Testis (tissue), 3 donors: ENCODE data around the gene FAM222A. TPM values are rescaled to one million over a fixed set of nuclear protein-coding genes. Genes with fewer than 3 reads are reported as not detected.

Experiments
- DNase-seq: peaks from one replicate; pipeline ENCODE4 v3.0.0-alpha.2; 2019
- H3K27ac ChIP-seq, 2 donors: fragments of 200-600 bp; sonication (generic); one replicate each; pipeline ENCODE4 v1.5.1; 2019
- H3K27me3 ChIP-seq: fragments of 200-600 bp; sonication (generic); one replicate; pipeline ENCODE4 v1.5.1; 2019
- H3K36me3 ChIP-seq: fragments of 200-600 bp; sonication (generic); one replicate; pipeline ENCODE4 v1.5.1; 2017; ENCODE audit warnings: low read depth; ENCODE audit errors: missing control alignments
- H3K4me1 ChIP-seq: fragments of 200-600 bp; sonication (generic); one replicate; pipeline ENCODE4 v1.5.1; 2019
- H3K4me3 ChIP-seq, 2 donors: fragments of 200-600 bp; sonication (generic); one replicate each; pipeline ENCODE4 v1.5.1; 2017 to 2019
- H3K9me3 ChIP-seq: fragments of 200-600 bp; sonication (generic); one replicate; pipeline ENCODE4 v1.5.1; 2017
- POLR2A ChIP-seq: fragments of 450-650 bp; IDR thresholded peaks from one replicate; pipeline ENCODE4 v1.6.1; 2017; ENCODE audit warnings: antibody characterized with exemption, mild to moderate bottlenecking, moderate library complexity
- WGBS, 2 donors: methylation state at CpG; one replicate each; pipeline ENCODE4 v1.1.5; 2018; 5-methylcytosine and 5-hydroxymethylcytosine counted together
- intact Hi-C: fragments of 100-400 bp; cut with DNase I; formaldehyde crosslinking; loops from one replicate; pipeline ENCODE4 v1.15.1; 2023; ENCODE audit warnings: low total_unique reads
- polyA plus RNA-seq: library from polyadenylated mRNA; stranded (reverse); fragments of 350-450 nt; fragmentation: Illumina TruSeq; extraction: RNeasy Lipid Tissue Mini Kit (QIAGEN cat#74804); gene quantifications from one replicate; pipeline ENCODE4 v1.2.3, GENCODE V29; 2014; ENCODE audit warnings: low read depth, low replicate concordance; ENCODE audit not compliant: insufficient read depth
- total RNA-seq, 2 donors: library from RNA; depleted of rRNA; stranded (reverse); fragments of >200 nt; gene quantifications; one replicate each; pipeline ENCODE4 v1.2.3, GENCODE V29; 2016
- TF ChIP-seq, protein P1 (sequence below), 3 experiments: fragments of 450-650 bp in 2 of 3; fragments of 200-600 bp in 1 of 3; sonication (generic) in 1 of 3; IDR thresholded peaks; one replicate each; pipeline ENCODE4 v1.5.1; 2016 to 2019; ENCODE audit warnings: antibody characterized with exemption in 3 of 3, mild to moderate bottlenecking in 2 of 3, moderate library complexity in 1 of 3

FAM222A gene
- total and polyA plus RNA-seq, 3 donors from 2014 or later, result 34.5 to 78.6 (median 75.7) TPM

DNA sequence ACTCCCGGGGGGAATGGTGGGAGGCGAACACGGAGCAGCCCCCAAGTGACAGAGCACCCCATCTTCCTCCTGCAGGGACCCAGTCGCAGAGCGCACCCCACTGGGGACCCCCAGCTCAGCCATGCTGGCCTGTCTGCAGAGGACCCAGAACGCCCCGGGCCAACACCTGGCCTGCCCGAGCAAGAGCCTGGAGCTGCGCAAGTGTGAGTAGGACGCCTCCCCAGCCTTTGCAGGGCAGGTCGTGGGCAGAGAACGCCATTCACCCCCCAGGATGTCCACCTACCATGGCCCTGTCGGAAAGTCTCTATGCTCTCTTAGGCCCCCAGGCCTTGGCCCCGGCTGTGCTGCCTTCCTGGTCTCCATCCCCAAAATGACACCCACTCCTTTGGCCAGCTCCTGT is 30.4 kb downstream of the FAM222A start:
- TF ChIP-seq, protein P1, sequence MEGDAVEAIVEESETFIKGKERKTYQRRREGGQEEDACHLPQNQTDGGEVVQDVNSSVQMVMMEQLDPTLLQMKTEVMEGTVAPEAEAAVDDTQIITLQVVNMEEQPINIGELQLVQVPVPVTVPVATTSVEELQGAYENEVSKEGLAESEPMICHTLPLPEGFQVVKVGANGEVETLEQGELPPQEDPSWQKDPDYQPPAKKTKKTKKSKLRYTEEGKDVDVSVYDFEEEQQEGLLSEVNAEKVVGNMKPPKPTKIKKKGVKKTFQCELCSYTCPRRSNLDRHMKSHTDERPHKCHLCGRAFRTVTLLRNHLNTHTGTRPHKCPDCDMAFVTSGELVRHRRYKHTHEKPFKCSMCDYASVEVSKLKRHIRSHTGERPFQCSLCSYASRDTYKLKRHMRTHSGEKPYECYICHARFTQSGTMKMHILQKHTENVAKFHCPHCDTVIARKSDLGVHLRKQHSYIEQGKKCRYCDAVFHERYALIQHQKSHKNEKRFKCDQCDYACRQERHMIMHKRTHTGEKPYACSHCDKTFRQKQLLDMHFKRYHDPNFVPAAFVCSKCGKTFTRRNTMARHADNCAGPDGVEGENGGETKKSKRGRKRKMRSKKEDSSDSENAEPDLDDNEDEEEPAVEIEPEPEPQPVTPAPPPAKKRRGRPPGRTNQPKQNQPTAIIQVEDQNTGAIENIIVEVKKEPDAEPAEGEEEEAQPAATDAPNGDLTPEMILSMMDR (IDR thresholded peaks at IDR 0.05), result no peak
- TF ChIP-seq POLR2A, result no peak
- intact Hi-C loops, result no loop called here
- no peaks in the 10 kb centered on the region for H3K9me3 ChIP-seq
- 86 to 92% methylated on average over 6 to 14 of the region's 14 CpGs for WGBS, 2 donors
- H3K4me3 ChIP-seq, result no peak overlapping the region
- peaks cover 11% of the 10 kb centered on the region for H3K4me1 ChIP-seq
- no peaks in the 10 kb centered on the region for H3K36me3 ChIP-seq
- no peak overlapping the region for H3K27ac ChIP-seq
- H3K27me3 ChIP-seq, result no peaks in the 10 kb centered on the region
- DNase-seq, result no peak

DNA sequence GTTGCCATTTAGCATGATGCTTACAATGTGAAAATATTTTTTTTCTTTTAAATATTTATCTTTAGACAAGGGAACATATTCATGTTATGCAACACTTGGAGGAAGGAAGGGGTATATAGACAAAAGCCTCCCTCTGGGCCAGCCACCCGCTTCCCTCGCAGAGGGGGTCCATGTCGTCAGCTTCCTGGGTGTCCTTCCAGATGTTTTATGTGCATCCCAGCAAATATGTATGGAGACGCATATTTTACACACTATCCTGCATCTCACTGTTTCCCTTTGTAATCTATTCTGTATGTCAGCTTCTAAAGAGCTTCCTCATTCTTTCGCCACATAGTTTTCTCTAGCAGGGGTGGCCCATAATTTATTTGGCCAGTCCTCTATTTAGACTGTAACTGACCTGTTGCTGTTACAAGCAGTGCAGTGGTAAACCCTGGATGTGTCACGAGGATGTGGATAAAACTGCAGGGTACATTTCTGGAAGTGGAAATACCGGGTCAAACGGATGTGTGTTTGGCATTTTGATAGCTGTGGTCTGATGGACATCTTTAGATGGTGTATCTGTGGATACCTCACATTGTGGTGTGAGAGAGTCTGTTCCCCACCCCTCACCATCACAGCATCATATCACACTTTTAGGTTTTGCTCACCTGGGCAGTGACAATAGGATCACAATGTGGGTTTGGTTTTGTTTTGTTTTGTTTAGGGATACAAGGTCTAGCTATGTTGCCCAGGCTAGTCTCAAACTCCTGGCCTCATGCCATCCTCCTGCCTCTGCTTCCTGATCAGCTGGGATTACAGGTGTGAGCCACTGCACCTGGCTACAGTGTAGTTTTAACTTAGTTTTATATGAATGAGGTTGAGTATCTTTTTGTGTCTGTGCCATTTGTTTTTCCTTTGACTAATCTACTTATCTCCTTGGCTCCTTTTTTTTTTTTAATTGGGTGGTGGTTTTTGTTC is 31.6 kb downstream of the FAM222A start:
- Histone ChIP-seq H3K9me3 (no peaks in the 10 kb centered on the region), H3K4me1 (peaks cover 6% of the 10 kb centered on the region), H3K36me3 (no peaks in the 10 kb centered on the region), H3K27me3 (no peaks in the 10 kb centered on the region), H3K27ac (no peak overlapping the region), H3K4me3 (no peak overlapping the region)
- intact Hi-C loops, result no loop called here
- no peak for DNase-seq
- 73 to 76% methylated on average over 8 of the region's 8 CpGs for WGBS, 2 donors
- no peak for TF ChIP-seq POLR2A
- TF ChIP-seq, protein P1 (IDR thresholded peaks at IDR 0.05), result no peak

DNA sequence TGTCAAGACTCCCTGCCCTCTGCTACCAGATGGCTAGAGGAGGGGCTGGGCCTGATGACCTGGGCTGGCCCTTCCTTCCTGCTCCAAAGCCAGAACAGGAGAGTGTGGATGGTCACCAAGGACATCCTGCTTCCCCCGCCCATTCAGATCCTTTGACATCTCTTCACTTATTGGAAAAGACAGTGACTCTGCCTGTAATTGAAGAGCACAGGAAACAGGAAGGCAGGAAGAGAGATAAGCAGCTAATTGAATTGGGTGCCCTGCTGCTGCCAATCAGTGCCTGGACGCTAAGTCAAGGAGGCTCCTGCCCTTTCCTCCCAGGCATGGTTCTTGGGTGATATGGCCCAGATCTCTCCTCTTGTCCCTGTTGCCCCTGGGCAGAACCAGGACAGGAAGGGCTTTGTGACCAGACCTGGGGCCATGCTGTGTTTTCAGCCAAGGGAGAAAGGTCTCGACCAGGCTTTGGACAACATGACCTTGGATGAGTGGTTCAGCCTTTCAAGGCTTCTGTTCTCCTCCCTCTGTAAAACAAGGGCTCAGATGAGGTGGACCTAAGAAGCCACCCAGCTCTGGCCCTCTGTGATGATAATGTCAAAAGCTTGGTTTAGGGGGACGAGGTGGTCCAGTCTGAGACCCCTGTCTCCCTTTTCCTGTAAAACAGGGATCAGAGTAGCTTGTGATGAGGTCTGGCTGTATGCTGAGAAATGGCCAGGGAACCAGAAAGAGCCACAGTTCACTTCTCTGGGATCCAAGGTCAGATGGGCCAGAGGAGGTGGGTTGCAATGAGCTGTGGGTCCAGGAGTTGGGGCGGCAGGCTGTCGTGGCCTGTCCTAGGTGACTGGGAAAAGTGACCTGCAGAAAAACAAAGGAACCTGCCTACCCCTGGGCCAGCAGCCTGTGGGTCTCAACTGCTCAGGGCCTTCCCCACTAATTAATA is 38.8 kb downstream of the FAM222A start:
- 63 to 83% methylated on average over 6 of the region's 6 CpGs for WGBS, 2 donors
- TF ChIP-seq, protein P1 (IDR thresholded peaks at IDR 0.05), result no peak
- TF ChIP-seq POLR2A, result no peak
- no peak for DNase-seq
- intact Hi-C loops, result no loop called here
- Histone ChIP-seq H3K4me1 (no peaks in the 10 kb centered on the region), H3K36me3 (no peaks in the 10 kb centered on the region), H3K4me3 (no peak overlapping the region), H3K27me3 (no peaks in the 10 kb centered on the region), H3K9me3 (no peaks in the 10 kb centered on the region), H3K27ac (no peak overlapping the region)

DNA sequence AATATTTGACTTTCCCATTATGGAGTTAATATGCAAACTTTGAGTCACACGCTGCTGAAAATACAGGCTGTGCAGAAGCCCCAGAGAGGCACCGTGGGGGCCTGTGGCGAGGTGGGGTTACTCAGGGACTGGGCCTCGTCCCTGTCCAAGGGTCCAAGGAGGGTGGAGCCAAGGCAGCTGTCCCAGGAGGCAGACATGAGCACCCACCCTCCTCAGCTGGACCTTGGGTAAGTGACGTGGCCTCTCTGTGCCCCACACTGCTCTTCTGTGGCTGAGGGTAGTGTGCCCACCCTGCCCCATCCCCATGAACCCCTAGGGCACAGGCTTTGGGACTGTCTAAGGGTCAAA is 39.4 kb downstream of the FAM222A start:
- no peak for DNase-seq
- 84 to 93% methylated on average over 5 of the region's 5 CpGs for WGBS, 2 donors
- H3K27ac ChIP-seq, result no peak overlapping the region
- H3K4me1 ChIP-seq, result no peaks in the 10 kb centered on the region
- H3K9me3 ChIP-seq, result no peaks in the 10 kb centered on the region
- no peak overlapping the region for H3K4me3 ChIP-seq
- no peaks in the 10 kb centered on the region for H3K36me3 ChIP-seq
- H3K27me3 ChIP-seq, result no peaks in the 10 kb centered on the region
- TF ChIP-seq, protein P1 (IDR thresholded peaks at IDR 0.05), result no peak
- no peak for TF ChIP-seq POLR2A
- intact Hi-C loops, result no loop called here
